ENCODE measurements around the gene IFNGR1.

IFNGR1 gene

GRCh38 chr6:137148306-137149034 lies 70.7 kb downstream of the IFNGR1 start:
- TF ChIP-seq EZH2 (IDR thresholded peaks at IDR 0.05; ENCODE audit: borderline replicate concordance, low read depth, low read length, severe bottlenecking) = no peak
- TF ChIP-seq CTCF (IDR thresholded peaks at IDR 0.05; ENCODE audit: borderline replicate concordance, extremely low read depth, low read length, poor library complexity, severe bottlenecking) = no peak
- H3K9ac ChIP-seq (ENCODE audit: low read depth, low read length) = no peak overlapping the region

More at GRCh38 chr6:137148306-137149034, 70.7 kb downstream of the IFNGR1 start:
- Histone ChIP-seq H3K79me2 (ENCODE audit: insufficient read depth, low read length) (no peaks in the 10 kb centered on the region), H3K4me2 (ENCODE audit: insufficient read depth, low read length) (no peak overlapping the region), H3K27me3 (ENCODE audit: insufficient read depth, low read length, poor library complexity) (no peaks in the 10 kb centered on the region), H3K36me3 (ENCODE audit: insufficient read depth, low read length) (no peaks in the 10 kb centered on the region), H3K27ac (ENCODE audit: low read length) (no peak overlapping the region), H3K4me1 (ENCODE audit: insufficient read depth, low read length) (peaks cover 31% of the 10 kb centered on the region), H4K20me1 (ENCODE audit: insufficient read depth, low read length) (no peaks in the 10 kb centered on the region), H3K4me3 (ENCODE audit: low read depth in 1 of 2, low read length in 2 of 2) (no peak overlapping the region), H2AFZ (ENCODE audit: low read depth, low read length) (no peak overlapping the region), H3K9me3 (ENCODE audit: insufficient read depth, low read length, severe bottlenecking) (peaks cover 5% of the 10 kb centered on the region)
- ATAC-seq (ENCODE audit: insufficient read depth, low read depth) (no peak), DNase-seq (no peak)

All from DND-41 (cell line).